Osteocyte (in vitro differentiated cells): ENCODE results near the gene ATN1. TPM values are rescaled to one million over a fixed set of nuclear protein-coding genes. Genes with fewer than 3 reads are reported as not detected.

Experiments
- DNase-seq: peaks from one replicate; pipeline ENCODE4 v3.0.0; 2021; ENCODE audit warnings: mixed read lengths; ENCODE audit not compliant: unreplicated experiment; ENCODE audit errors: extremely low spot score
- H3K27ac Mint-ChIP-seq: one replicate; pipeline ENCODE4 v1.8.0; 2021; ENCODE audit warnings: mild to moderate bottlenecking, mixed read lengths; ENCODE audit not compliant: unreplicated experiment
- H3K27me3 Mint-ChIP-seq: one replicate; pipeline ENCODE4 v1.8.0; 2021; ENCODE audit warnings: mixed read lengths; ENCODE audit not compliant: unreplicated experiment
- H3K36me3 Mint-ChIP-seq: one replicate; pipeline ENCODE4 v1.8.0; 2021; ENCODE audit warnings: mixed read lengths; ENCODE audit not compliant: unreplicated experiment
- H3K4me1 Mint-ChIP-seq: one replicate; pipeline ENCODE4 v1.8.0; 2021; ENCODE audit warnings: mixed read lengths; ENCODE audit not compliant: unreplicated experiment
- H3K4me3 Mint-ChIP-seq: one replicate; pipeline ENCODE4 v1.8.0; 2021; ENCODE audit warnings: mild to moderate bottlenecking, moderate library complexity, mixed read lengths; ENCODE audit not compliant: unreplicated experiment
- H3K9me3 Mint-ChIP-seq: one replicate; pipeline ENCODE4 v1.8.0; 2021; ENCODE audit warnings: mixed read lengths; ENCODE audit not compliant: unreplicated experiment
- CTCF ChIP-seq: fragments of 200-600 bp; sonication (generic); IDR thresholded peaks from 2 replicates; pipeline ENCODE4 v1.5.0; 2021; ENCODE audit warnings: antibody characterized with exemption, mild to moderate bottlenecking, moderate library complexity
- total RNA-seq: library from RNA; stranded (reverse); gene quantifications from 2 replicates; pipeline ENCODE4 v1.2.1, GENCODE V29; 2021

The ATN1 gene
- total RNA-seq, 1 donor from 2014 or later = 123 TPM

GRCh38 chr12:6943722-6944380, 16.1 kb downstream of the ATN1 start, which contains the start of the genes C12orf57 and RNU7-1:
C12orf57 (plus strand) TSS chr12:6944022; CDS start chr12:6944122, 100 bp downstream.
RNU7-1 (plus strand) TSS chr12:6943816.
- Mint-ChIP-seq H3K27me3 (no peaks in the 10 kb centered on the region), H3K27ac (peak within 1 kb of the TSS; percentile 99), H3K4me1 (peaks cover 37% of the 10 kb centered on the region), H3K9me3 (no peaks in the 10 kb centered on the region), H3K36me3 (peaks cover 13% of the 10 kb centered on the region), H3K4me3 (peak within 1 kb of the TSS; percentile 94)
- no peak for DNase-seq
- TF ChIP-seq CTCF = no peak

- TF ChIP-seq CTCF = peak; percentile 90
- peak overlapping the region; percentile 99 for H3K27ac Mint-ChIP-seq
- H3K4me1 Mint-ChIP-seq = peaks cover 35% of the 10 kb centered on the region
- H3K27me3 Mint-ChIP-seq = no peaks in the 10 kb centered on the region
- peak overlapping the region; percentile 94 for H3K4me3 Mint-ChIP-seq
- peak; percentile 94 for DNase-seq
- H3K9me3 Mint-ChIP-seq = no peaks in the 10 kb centered on the region
- peaks cover 13% of the 10 kb centered on the region for H3K36me3 Mint-ChIP-seq
Measured at GRCh38 chr12:6944381-6945186, 16.8 kb downstream of the ATN1 start.

- no peak for TF ChIP-seq CTCF
- no peak overlapping the region for H3K27ac Mint-ChIP-seq
- H3K27me3 Mint-ChIP-seq = no peaks in the 10 kb centered on the region
- H3K36me3 Mint-ChIP-seq = peaks cover 10% of the 10 kb centered on the region
- DNase-seq = no peak
- H3K4me3 Mint-ChIP-seq = peak overlapping the region; percentile 94
- H3K4me1 Mint-ChIP-seq = peaks cover 33% of the 10 kb centered on the region
- no peaks in the 10 kb centered on the region for H3K9me3 Mint-ChIP-seq
Measured at GRCh38 chr12:6945613-6946012, 17.9 kb downstream of the ATN1 start.

GRCh38 chr12:6946033-6946919, 18.5 kb downstream of the ATN1 start:
- Mint-ChIP-seq H3K36me3 (peaks cover 9% of the 10 kb centered on the region), H3K4me3 (peak overlapping the region; percentile 23), H3K9me3 (no peaks in the 10 kb centered on the region), H3K27ac (no peak overlapping the region), H3K4me1 (peaks cover 33% of the 10 kb centered on the region), H3K27me3 (no peaks in the 10 kb centered on the region)
- no peak for DNase-seq
- TF ChIP-seq CTCF = no peak
